ENCODE results near the gene C11orf98.

The C11orf98 gene

DNA sequence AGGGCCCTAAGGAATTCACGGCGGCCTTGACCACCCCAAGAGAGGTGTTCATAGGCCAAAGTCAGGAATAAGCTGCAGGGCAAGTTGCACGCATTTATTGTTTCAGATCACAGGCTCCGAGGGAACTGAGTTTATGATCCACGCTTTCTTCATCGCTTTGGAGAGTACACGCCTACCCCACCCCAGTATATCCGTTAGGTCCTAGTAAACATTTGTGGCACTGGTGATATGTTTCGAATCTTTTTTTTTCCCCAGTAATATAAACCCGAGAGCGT is 19.4 kb downstream of the C11orf98 start:
- peak overlapping the region; percentile 83 to 86 for H3K4me3 ChIP-seq (replicated peaks in 1 of 2; ENCODE audit: low read depth in 2 of 2, low read length in 2 of 2)
- peak in 1 of 2 donors; percentile 10 for DNase-seq (ENCODE audit: low read depth in 2 of 2)
- TF ChIP-seq, protein P1, sequence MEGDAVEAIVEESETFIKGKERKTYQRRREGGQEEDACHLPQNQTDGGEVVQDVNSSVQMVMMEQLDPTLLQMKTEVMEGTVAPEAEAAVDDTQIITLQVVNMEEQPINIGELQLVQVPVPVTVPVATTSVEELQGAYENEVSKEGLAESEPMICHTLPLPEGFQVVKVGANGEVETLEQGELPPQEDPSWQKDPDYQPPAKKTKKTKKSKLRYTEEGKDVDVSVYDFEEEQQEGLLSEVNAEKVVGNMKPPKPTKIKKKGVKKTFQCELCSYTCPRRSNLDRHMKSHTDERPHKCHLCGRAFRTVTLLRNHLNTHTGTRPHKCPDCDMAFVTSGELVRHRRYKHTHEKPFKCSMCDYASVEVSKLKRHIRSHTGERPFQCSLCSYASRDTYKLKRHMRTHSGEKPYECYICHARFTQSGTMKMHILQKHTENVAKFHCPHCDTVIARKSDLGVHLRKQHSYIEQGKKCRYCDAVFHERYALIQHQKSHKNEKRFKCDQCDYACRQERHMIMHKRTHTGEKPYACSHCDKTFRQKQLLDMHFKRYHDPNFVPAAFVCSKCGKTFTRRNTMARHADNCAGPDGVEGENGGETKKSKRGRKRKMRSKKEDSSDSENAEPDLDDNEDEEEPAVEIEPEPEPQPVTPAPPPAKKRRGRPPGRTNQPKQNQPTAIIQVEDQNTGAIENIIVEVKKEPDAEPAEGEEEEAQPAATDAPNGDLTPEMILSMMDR (IDR thresholded peaks at IDR 0.05; ENCODE audit: low read depth, low read length), result no peak

DNA sequence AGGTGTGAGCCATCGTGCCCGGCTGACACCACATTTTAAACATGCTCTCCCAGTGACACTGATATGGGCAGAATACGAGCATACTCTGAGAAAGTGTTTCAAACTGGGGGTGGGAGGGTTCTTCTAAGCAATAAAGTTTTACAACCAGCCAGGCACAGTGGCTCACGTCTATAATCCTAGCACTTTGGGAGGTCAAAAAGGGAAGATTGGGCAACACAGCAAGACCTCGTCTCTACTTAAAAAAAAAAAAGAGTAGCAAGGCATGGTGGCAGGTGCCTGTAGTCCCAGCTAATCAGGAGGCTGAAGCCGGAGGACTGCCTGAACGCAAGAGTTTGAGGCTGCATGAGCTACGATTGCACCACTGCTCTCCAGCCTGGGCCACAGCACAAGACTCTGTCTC is 20.8 kb downstream of the C11orf98 start:
- no peak for DNase-seq (ENCODE audit: low read depth in 2 of 2)
- no peak overlapping the region for H3K4me3 ChIP-seq (replicated peaks in 1 of 2; ENCODE audit: low read depth in 2 of 2, low read length in 2 of 2)
- TF ChIP-seq, protein P1 (IDR thresholded peaks at IDR 0.05; ENCODE audit: low read depth, low read length), result no peak

DNA sequence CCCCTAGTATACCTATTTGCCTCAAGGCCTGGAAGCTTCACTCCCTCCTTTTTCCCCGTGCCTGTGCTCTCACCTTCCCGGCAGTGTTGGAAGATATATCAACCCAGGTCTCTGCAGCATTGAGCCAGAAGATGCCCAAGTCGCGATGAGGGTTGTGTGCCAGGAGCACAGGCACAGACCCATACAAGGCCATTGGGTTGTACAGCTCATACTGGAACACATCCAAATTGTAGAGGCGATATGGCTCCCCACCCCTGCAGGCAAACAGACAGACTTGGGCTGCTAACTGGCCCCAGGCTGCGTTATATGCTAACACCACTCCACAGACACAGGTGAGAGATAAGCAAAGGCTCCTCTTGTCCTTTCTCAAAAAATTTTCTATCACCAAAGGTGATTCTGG is 32.5 kb downstream of the C11orf98 start:
- DNase-seq (ENCODE audit: low read depth in 2 of 2), result no peak
- no peak overlapping the region for H3K4me3 ChIP-seq (replicated peaks in 1 of 2; ENCODE audit: low read depth in 2 of 2, low read length in 2 of 2)
- TF ChIP-seq, protein P1 (IDR thresholded peaks at IDR 0.05; ENCODE audit: low read depth, low read length), result no peak

DNA sequence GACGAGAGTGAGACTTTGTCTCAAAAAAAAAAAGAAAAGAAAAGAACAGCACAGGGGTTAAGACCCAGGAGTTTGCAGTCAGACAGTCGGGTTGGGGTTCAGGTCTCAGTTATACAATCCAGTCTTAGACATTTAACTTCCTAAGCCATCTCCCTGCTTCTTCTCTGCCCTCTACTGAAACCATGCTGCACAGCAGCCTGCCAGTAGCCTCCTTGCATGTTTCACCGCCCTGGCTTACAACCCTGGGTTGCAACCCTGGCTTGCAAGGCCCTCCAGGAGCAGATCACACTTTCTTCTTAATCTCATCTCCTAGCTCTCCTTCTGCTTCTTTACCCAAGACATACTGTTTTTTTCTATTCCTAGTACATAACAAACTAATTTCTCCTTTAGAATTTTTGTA is 37.3 kb downstream of the C11orf98 start:
- TF ChIP-seq, protein P1 (IDR thresholded peaks at IDR 0.05; ENCODE audit: low read depth, low read length), result no peak
- peak in 1 of 2 donors; percentile 32 for DNase-seq (ENCODE audit: low read depth in 2 of 2)
- no peak overlapping the region for H3K4me3 ChIP-seq (replicated peaks in 1 of 2; ENCODE audit: low read depth in 2 of 2, low read length in 2 of 2)

DNA sequence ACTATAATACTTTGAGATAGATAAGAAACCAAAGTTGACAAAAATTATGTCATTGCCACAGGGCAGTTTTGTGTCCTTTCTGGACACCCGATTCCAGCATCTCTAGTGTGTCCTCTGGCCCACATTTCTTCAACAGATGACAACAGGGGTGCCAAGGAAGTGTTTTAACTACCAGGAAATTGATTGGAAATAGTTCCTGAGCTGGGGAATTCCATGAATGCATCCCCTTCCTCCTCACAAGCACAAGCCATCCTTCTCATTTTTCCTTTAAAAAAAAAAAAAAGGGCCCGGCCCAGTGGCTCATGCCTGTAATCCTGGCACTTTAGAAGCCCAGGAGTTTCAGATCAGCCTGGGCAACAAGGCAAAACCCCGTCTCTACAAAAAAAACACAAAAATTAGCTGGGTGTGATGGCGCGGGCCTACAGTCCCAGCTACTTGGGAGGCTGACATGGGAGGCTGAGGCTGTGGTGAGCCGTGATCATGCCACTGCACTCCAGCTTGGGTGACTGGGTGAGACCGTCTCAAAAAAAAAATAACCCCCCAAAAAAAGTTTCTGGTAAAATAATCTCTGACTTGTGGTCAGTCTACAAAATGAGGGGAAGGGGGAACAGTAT is 42.4 kb downstream of the C11orf98 start:
- TF ChIP-seq, protein P1 (IDR thresholded peaks at IDR 0.05; ENCODE audit: low read depth, low read length), result no peak
- no peak overlapping the region for H3K4me3 ChIP-seq (replicated peaks in 1 of 2; ENCODE audit: low read depth in 2 of 2, low read length in 2 of 2)
- no peak for DNase-seq (ENCODE audit: low read depth in 2 of 2)

DNA sequence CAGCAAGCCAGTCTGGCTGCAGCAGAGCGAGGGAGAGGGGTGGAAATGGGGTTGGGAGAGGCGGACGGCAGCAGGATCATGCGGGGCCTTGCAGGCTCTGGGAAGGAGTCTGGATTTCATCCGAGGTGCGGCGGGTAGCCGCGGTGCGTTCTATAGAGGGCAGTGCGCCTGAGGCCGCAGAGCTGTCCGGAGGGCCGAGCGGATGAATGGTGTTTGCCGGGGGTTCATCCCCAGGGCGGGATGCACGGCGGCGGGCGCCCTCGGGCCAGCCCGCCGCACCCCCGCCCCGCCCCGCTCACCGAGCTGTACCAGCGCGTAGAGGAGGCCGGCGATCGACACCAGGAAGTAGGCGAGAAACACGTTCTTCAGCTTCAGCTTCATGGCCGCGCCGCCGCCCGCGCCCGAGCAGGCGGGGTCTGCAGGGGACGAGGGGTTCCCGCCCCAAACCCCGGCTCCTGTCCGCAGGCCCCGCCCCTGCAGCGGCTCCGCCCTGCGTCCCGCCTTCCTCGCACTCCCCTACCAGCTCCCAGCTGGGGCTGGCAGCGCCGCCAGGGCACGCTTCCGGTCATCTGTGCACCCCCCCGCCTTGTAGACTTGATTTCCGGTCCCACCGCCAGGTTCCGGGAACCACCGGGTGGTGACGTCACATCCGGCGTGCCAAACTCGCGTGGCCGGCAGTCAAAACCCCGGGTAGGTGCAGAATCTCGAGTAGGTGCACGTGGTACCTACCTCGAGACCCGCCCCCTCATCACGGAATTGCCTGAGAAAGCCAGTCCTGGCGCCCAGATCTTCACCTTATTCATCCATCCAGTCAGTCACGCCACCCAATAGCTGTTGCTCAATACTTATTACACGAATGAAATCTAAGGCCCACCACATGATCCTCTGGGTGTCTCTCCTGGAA is 43.2 kb downstream of the C11orf98 start, which contains the start of gene B3GAT3:
TSS of gene B3GAT3 (minus strand) at position 420 of the 904 bp plus-strand sequence. CDS start at position 381, 39 bp downstream.
- H3K4me3 ChIP-seq (replicated peaks in 1 of 2; ENCODE audit: low read depth in 2 of 2, low read length in 2 of 2), result peak within 1 kb of the TSS; percentile 62 to 79
- DNase-seq (ENCODE audit: low read depth in 2 of 2), result peak; percentile 98 to 99
- TF ChIP-seq, protein P1 (IDR thresholded peaks at IDR 0.05; ENCODE audit: low read depth, low read length), result no peak
